Heart left ventricle (tissue), 13 donors: Measurements from ENCODE around the gene PDE6B.

ENCODE experiments used
- CTCF ChIP-seq, 12 donors: fragments of 200-600 bp; sonication (generic) in 4 of 12; IDR thresholded peaks; one replicate each; pipeline versions ENCODE4 v1.5.0 to v1.8.0; 2018 to 2022; ENCODE audit warnings: antibody characterized with exemption in 12 of 12, mild to moderate bottlenecking in 5 of 12
- POLR2A ChIP-seq, 2 donors: fragments of 450-650 bp; IDR thresholded peaks; one replicate each; pipeline ENCODE4 v1.6.1; 2017; ENCODE audit warnings: antibody characterized with exemption in 2 of 2, mild to moderate bottlenecking in 2 of 2, moderate library complexity in 2 of 2
- donor health status: ischemic (EF 13 %, LVEDD 7.1; RV severe dilation, severe dysfunction).
- donor health status: DM: no; HTN: yes; CAD: no.
- donor health status: DM: no; HTN: no; CAD: no.
- donor health status: ischemic (EF 25% LVEDD 6.9; RV normal size, moderate dysfunction).
- donor health status: ischemic (EF 25% LVEDD 5.7; RV mildly dilated, moderate dysfunction).
- donor health status: ischemic (EF 35%, LVEDD 5.7; RV mildly dilated, moderate dysfunction).
- donor health status: nonischemic (EF 11% LVEDD 7.7; RV severe dilation, severe dysfunction).
- donor health status: DM: yes; HTN: yes; CAD: no.
- donor health status: PGD.
- donor health status: ischemic (EF 29% LVEDD 5.4; RV normal size, mild dysfunction).
- donor health status: nonischemic (EF 23%, LVEDD 6.1; RV moderate dilation, normal function).

GRCh38 chr4:620201-620600, 5.2 kb upstream of the PDE6B start:
- TF ChIP-seq POLR2A (IDR thresholded peaks at IDR 0.05): no peak
- TF ChIP-seq CTCF (IDR thresholded peaks at IDR 0.05): no peak
